ENCODE data around the gene FAM107A.

FAM107A gene

DNA sequence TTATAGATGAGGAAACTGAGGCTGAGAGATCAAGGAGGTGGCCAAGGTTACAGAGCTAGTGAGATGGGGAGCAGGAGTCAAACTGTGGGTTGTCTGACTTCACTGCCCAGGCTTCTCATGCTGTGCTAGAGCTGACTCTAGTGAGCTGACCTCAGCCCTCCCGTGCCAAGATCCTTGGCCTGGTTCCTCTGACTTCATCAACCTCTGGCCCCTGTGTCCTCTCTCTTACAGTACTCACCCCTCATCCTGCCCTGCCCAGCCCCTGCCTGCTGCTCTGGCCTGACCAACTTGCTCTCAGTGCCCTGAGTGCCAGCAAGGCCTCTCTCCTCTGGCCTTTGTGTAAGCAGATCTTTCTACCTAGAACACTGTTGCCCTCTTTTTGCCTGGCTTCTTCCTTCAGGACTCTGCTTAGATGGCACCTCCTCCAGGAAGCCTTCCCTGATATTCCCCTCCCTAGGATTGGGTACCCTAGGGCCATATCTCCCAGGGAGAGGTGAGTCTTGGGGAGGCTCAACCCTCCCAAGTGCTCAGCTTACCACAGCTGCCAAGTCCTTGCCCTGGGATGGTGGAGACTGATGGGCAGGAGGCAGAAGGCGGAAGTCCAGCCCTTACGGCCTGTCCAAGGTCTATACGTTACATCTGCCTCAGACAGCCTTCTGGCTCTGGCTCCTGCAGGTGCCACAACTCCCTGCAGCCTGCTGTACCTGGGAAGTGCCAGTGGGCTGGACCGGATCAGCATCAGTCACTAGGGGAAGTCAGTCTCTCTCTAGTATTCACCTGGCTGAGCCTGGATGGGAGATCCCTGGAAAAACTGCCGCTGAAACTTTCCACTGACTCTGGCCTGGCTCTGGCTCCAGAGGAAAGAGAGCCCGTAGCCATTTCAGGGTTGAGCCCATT, 36.3 kb upstream of the FAM107A start:
- H3K9me3 ChIP-seq (ENCODE audit: control insufficient read depth, low read length): no peaks in the 10 kb centered on the region
- WGBS, 2 experiments (ENCODE audit: insufficient coverage in 2 of 2): 85 to 86% methylated on average over 7 of the region's 7 CpGs
- H3K27ac ChIP-seq (ENCODE audit: low read depth, low read length, severe bottlenecking): no peak overlapping the region
- H3K4me1 ChIP-seq (ENCODE audit: control insufficient read depth, insufficient read depth, low read length, poor library complexity, severe bottlenecking): no peaks in the 10 kb centered on the region
- no peaks in the 10 kb centered on the region for H3K36me3 ChIP-seq (ENCODE audit: control insufficient read depth, insufficient read depth, low read length)
- no peak overlapping the region for H3K4me3 ChIP-seq (ENCODE audit: extremely low read depth, insufficient read depth, low read length, poor library complexity, severe bottlenecking)

DNA sequence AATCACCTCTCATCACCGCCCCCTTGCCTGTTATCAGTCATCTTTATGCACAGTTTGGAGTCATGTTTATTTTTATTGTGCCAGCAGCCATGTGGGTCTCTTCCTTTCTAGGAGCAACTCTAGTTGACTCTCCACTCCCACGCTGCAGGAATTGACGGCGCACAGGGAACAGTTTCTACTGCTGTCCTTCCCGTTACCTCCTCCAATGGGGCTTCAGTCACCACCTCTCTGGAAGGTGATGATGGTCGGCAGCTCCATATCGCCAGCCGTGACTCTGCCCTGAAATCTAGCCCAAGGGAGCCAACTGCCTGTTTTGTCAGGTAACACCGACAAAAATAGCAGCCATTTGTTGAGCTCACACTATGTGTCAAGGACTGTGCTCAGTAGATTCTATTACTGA, 35.6 kb upstream of the FAM107A start:
- H3K4me3 ChIP-seq (ENCODE audit: extremely low read depth, insufficient read depth, low read length, poor library complexity, severe bottlenecking): no peak overlapping the region
- no peak overlapping the region for H3K27ac ChIP-seq (ENCODE audit: low read depth, low read length, severe bottlenecking)
- H3K4me1 ChIP-seq (ENCODE audit: control insufficient read depth, insufficient read depth, low read length, poor library complexity, severe bottlenecking): no peaks in the 10 kb centered on the region
- no peaks in the 10 kb centered on the region for H3K36me3 ChIP-seq (ENCODE audit: control insufficient read depth, insufficient read depth, low read length)
- WGBS, 2 experiments (ENCODE audit: insufficient coverage in 2 of 2): 92 to 98% methylated on average over 8 of the region's 9 CpGs
- H3K9me3 ChIP-seq (ENCODE audit: control insufficient read depth, low read length): no peaks in the 10 kb centered on the region

GRCh38 chr3:58609990-58610389, 32.8 kb upstream of the FAM107A start:
- Histone ChIP-seq H3K9me3 (ENCODE audit: control insufficient read depth, low read length) (no peaks in the 10 kb centered on the region), H3K27ac (ENCODE audit: low read depth, low read length, severe bottlenecking) (no peak overlapping the region), H3K36me3 (ENCODE audit: control insufficient read depth, insufficient read depth, low read length) (no peaks in the 10 kb centered on the region), H3K4me3 (ENCODE audit: extremely low read depth, insufficient read depth, low read length, poor library complexity, severe bottlenecking) (no peak overlapping the region), H3K4me1 (ENCODE audit: control insufficient read depth, insufficient read depth, low read length, poor library complexity, severe bottlenecking) (no peaks in the 10 kb centered on the region)
- 97 to 100% methylated on average over 2 to 3 of the region's 7 CpGs for WGBS, 2 experiments (ENCODE audit: insufficient coverage in 2 of 2)

- Histone ChIP-seq H3K4me1 (ENCODE audit: control insufficient read depth, insufficient read depth, low read length, poor library complexity, severe bottlenecking) (no peaks in the 10 kb centered on the region), H3K9me3 (ENCODE audit: control insufficient read depth, low read length) (no peaks in the 10 kb centered on the region), H3K4me3 (ENCODE audit: extremely low read depth, insufficient read depth, low read length, poor library complexity, severe bottlenecking) (no peak overlapping the region), H3K27ac (ENCODE audit: low read depth, low read length, severe bottlenecking) (no peak overlapping the region), H3K36me3 (ENCODE audit: control insufficient read depth, insufficient read depth, low read length) (no peaks in the 10 kb centered on the region)
- WGBS, 2 experiments (ENCODE audit: insufficient coverage in 2 of 2): 86 to 90% methylated on average over 5 of the region's 5 CpGs
These were observed 31.5 kb upstream of the FAM107A start for GRCh38 chr3:58608648-58609047.

- no peak overlapping the region for H3K27ac ChIP-seq (ENCODE audit: low read depth, low read length, severe bottlenecking)
- H3K4me1 ChIP-seq (ENCODE audit: control insufficient read depth, insufficient read depth, low read length, poor library complexity, severe bottlenecking): no peaks in the 10 kb centered on the region
- H3K4me3 ChIP-seq (ENCODE audit: extremely low read depth, insufficient read depth, low read length, poor library complexity, severe bottlenecking): no peak overlapping the region
- WGBS, 2 experiments (ENCODE audit: insufficient coverage in 2 of 2): 81 to 84% methylated on average over 3 of the region's 4 CpGs
- no peaks in the 10 kb centered on the region for H3K36me3 ChIP-seq (ENCODE audit: control insufficient read depth, insufficient read depth, low read length)
- no peaks in the 10 kb centered on the region for H3K9me3 ChIP-seq (ENCODE audit: control insufficient read depth, low read length)
These were observed 30.6 kb upstream of the FAM107A start for GRCh38 chr3:58607816-58608215.

DNA sequence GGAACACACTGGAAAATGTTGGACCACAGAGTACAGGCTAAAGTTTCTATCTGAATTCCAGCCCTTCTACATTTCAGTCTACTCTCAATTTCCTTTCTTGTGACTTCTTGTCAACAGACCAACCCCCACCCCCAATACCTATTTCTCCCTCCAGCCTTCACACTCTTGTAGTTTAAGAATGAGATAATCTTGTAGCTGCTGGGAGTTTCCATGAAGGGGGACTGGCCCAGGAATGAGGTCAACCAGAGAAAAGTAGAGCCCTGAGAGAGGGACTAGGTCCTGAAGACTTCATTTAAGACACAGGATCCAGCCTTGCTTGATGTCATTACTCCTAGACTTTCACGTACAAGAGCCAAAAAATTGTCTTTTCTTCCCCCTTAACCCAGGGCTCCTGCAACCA, 29.5 kb upstream of the FAM107A start:
- Histone ChIP-seq H3K4me3 (ENCODE audit: extremely low read depth, insufficient read depth, low read length, poor library complexity, severe bottlenecking) (no peak overlapping the region), H3K9me3 (ENCODE audit: control insufficient read depth, low read length) (no peaks in the 10 kb centered on the region), H3K4me1 (ENCODE audit: control insufficient read depth, insufficient read depth, low read length, poor library complexity, severe bottlenecking) (no peaks in the 10 kb centered on the region), H3K27ac (ENCODE audit: low read depth, low read length, severe bottlenecking) (no peak overlapping the region), H3K36me3 (ENCODE audit: control insufficient read depth, insufficient read depth, low read length) (no peaks in the 10 kb centered on the region)
- 100% methylated on average over 1 of the region's 1 CpG for WGBS, 2 experiments (ENCODE audit: insufficient coverage in 2 of 2)

DNA sequence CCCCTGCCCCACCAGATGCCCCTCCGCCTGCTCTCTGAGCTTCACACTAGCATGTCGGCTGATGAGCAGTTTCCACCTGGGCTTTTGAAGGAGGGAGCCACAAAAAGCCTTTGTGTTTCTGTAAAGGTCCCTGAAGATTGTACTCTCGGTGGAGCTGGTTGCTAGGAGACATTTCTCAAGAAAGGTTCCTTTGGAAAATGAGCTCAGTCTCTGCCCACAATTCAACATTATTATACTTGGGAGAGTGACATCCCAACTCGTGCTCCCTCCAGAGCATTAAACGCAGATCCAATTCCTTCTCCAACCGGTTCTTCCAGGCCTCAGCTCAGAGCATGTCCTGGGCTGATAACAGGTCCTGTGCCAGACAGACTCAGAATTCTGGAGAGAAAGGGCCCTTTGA, 26.8 kb upstream of the FAM107A start:
- WGBS, 2 experiments (ENCODE audit: insufficient coverage in 2 of 2): 83 to 92% methylated on average over 2 to 5 of the region's 6 CpGs
- no peaks in the 10 kb centered on the region for H3K36me3 ChIP-seq (ENCODE audit: control insufficient read depth, insufficient read depth, low read length)
- H3K9me3 ChIP-seq (ENCODE audit: control insufficient read depth, low read length): no peaks in the 10 kb centered on the region
- H3K4me3 ChIP-seq (ENCODE audit: extremely low read depth, insufficient read depth, low read length, poor library complexity, severe bottlenecking): no peak overlapping the region
- H3K4me1 ChIP-seq (ENCODE audit: control insufficient read depth, insufficient read depth, low read length, poor library complexity, severe bottlenecking): no peaks in the 10 kb centered on the region
- no peak overlapping the region for H3K27ac ChIP-seq (ENCODE audit: low read depth, low read length, severe bottlenecking)

- no peaks in the 10 kb centered on the region for H3K36me3 ChIP-seq (ENCODE audit: control insufficient read depth, insufficient read depth, low read length)
These were observed 26.4 kb upstream of the FAM107A start for GRCh38 chr3:58603606-58604005.

DNA sequence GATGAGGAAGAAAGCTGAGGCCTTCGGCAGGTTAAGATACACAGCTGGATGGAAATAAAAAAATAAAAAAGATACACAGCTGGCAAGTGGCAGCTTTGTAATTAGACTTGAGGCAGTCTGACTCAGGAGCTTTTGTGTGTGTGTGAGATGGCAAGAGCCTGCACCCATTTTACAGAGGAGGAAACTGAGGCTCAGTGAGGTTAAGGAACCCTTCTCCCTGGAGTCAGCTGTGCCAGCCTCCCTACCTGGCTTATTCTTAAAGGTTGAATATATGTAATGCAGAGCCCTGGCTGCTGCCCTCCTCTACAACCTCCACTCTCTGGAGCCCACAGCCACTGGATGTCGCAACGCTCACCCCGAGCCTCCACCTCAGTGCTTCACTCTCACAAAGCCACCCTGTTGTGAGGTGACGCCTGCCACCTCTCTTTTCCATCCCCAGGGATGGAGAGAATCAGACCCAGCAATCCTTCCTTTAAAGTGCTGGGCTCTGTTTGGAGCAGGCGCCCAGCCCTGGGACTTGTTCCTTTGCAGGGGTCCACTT, 20.6 kb upstream of the FAM107A start:
- 96% methylated on average over 5 to 6 of the region's 6 CpGs for WGBS, 2 experiments (ENCODE audit: insufficient coverage in 2 of 2)
- Histone ChIP-seq H3K4me3 (ENCODE audit: extremely low read depth, insufficient read depth, low read length, poor library complexity, severe bottlenecking) (no peak overlapping the region), H3K9me3 (ENCODE audit: control insufficient read depth, low read length) (no peaks in the 10 kb centered on the region), H3K4me1 (ENCODE audit: control insufficient read depth, insufficient read depth, low read length, poor library complexity, severe bottlenecking) (no peaks in the 10 kb centered on the region), H3K27ac (ENCODE audit: low read depth, low read length, severe bottlenecking) (no peak overlapping the region), H3K36me3 (ENCODE audit: control insufficient read depth, insufficient read depth, low read length) (no peaks in the 10 kb centered on the region)

More at GRCh38 chr3:58603606-58604005, 26.4 kb upstream of the FAM107A start:
- no peaks in the 10 kb centered on the region for H3K4me1 ChIP-seq (ENCODE audit: control insufficient read depth, insufficient read depth, low read length, poor library complexity, severe bottlenecking)
- H3K27ac ChIP-seq (ENCODE audit: low read depth, low read length, severe bottlenecking): no peak overlapping the region
- H3K9me3 ChIP-seq (ENCODE audit: control insufficient read depth, low read length): no peaks in the 10 kb centered on the region
- H3K4me3 ChIP-seq (ENCODE audit: extremely low read depth, insufficient read depth, low read length, poor library complexity, severe bottlenecking): no peak overlapping the region

- no peak overlapping the region for H3K4me3 ChIP-seq (ENCODE audit: extremely low read depth, insufficient read depth, low read length, poor library complexity, severe bottlenecking)
These were observed 19.8 kb upstream of the FAM107A start for GRCh38 chr3:58596834-58597518.

DNA sequence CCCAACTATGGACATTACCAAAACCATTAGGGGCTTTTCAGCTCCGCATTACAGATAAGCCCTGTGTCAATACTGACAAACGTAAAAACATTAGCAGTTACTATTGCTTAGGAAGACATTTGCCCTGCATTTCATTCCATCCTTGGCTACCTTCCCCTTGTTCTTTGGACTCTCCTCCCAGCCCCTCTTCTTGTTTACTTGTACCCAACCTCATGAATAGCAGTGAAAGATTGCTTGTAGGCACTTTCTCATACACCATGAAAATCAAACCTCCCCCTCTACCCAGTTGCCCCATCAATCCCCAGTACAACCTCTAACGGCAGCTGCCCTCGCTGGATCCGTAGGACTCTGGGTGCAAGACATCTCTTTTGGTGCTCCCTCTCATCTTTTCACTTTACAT, 16.9 kb upstream of the FAM107A start:
- Histone ChIP-seq H3K9me3 (ENCODE audit: control insufficient read depth, low read length) (no peaks in the 10 kb centered on the region), H3K4me1 (ENCODE audit: control insufficient read depth, insufficient read depth, low read length, poor library complexity, severe bottlenecking) (no peaks in the 10 kb centered on the region), H3K4me3 (ENCODE audit: extremely low read depth, insufficient read depth, low read length, poor library complexity, severe bottlenecking) (no peak overlapping the region), H3K27ac (ENCODE audit: low read depth, low read length, severe bottlenecking) (no peak overlapping the region), H3K36me3 (ENCODE audit: control insufficient read depth, insufficient read depth, low read length) (no peaks in the 10 kb centered on the region)
- WGBS, 2 experiments (ENCODE audit: insufficient coverage in 2 of 2): 91 to 94% methylated on average over 5 of the region's 5 CpGs

More at GRCh38 chr3:58596834-58597518, 19.8 kb upstream of the FAM107A start:
- H3K4me1 ChIP-seq (ENCODE audit: control insufficient read depth, insufficient read depth, low read length, poor library complexity, severe bottlenecking): no peaks in the 10 kb centered on the region
- no peaks in the 10 kb centered on the region for H3K36me3 ChIP-seq (ENCODE audit: control insufficient read depth, insufficient read depth, low read length)
- WGBS, 2 experiments (ENCODE audit: insufficient coverage in 2 of 2): 74 to 87% methylated on average over 2 to 3 of the region's 4 CpGs
- no peak overlapping the region for H3K27ac ChIP-seq (ENCODE audit: low read depth, low read length, severe bottlenecking)
- no peaks in the 10 kb centered on the region for H3K9me3 ChIP-seq (ENCODE audit: control insufficient read depth, low read length)
